ENCODE data around the gene NRXN3. TPM values are rescaled to one million over a fixed set of nuclear protein-coding genes. Genes with fewer than 3 reads are reported as not detected.

Gene NRXN3
- total RNA-seq, 1 donor from 2014 or later: 8.7 TPM

DNA sequence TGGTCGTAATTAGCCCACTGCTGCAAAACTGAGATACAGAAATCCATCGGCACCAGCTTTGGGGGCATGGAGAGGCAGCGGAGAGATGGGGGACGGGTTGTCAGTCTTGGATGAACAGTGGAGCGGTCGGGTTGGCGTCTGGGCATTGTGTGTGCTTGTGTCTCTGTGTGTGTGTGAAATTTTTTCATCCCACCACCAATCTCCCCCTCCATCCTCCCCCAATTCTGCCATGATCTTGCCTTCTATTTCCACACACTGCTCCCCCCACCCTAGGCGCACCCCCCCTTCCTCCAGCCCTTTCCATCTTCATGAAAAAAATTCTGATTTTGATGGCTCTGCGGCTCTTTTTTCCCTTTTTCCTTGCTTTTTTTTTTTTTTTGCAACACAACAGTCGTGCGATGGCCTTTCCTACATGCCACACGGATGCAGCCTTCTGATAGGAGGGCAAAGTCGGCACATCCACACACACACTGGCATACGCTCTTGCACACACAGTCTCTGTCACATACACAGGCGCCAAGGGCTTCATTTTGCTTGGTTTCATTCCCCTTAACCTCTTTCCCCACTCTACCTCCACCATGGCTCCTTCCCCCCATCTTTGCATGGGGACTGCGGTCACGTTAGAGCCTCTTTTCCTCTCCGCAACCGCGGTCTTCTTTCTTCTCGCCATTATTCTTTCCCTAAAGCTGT is 3.3 kb downstream of the NRXN3 start:
- DNase-seq (ENCODE audit: low spot score): no peak

- no peak for DNase-seq (ENCODE audit: low spot score)
These were observed 5.2 kb downstream of the NRXN3 start for GRCh38 chr14:78175412-78175811.

GRCh38 chr14:78178071-78178470 is 7.9 kb downstream of the NRXN3 start:
- no peak for DNase-seq (ENCODE audit: low spot score)

DNA sequence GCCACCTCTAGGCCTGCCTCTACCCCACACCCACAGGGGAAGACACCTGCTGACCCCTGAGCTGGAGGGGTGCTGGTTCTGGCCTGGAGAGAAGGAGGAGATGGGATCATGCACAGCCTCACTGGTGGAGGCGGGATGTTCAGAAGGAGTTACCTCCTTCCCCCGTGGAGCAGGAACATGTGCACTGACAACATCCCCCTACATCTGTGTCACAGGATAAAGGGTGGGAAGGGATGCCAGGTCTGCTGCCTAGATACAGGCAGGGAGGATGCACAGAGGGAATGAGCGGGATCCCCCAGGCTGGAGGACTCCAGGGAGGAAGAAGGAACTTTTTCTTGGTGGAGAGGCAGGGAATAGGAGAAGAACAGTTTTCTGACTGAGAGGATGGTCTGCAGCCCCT is 8.8 kb downstream of the NRXN3 start:
- DNase-seq (ENCODE audit: low spot score): no peak

DNA sequence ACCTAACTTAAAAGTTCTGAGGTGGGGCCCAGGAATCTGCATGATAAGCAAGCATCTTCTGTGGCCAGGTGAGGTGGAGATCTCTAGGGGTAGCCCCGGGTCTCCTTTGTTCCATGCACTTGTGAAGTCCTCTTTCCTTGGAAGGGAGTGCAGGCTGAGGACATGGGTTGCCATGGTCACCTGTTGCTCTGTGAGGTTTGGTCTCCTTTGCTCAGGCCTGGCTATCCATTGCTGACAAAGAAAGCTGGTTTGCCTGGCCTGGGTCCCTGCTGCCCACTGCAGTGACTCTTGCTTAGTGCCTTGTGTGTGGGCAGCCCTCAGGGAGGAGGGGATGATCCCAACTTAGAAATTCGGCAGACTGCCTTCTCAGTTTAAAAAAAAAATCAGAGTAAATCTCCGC is 11.1 kb downstream of the NRXN3 start:
- DNase-seq (ENCODE audit: low spot score): no peak

DNA sequence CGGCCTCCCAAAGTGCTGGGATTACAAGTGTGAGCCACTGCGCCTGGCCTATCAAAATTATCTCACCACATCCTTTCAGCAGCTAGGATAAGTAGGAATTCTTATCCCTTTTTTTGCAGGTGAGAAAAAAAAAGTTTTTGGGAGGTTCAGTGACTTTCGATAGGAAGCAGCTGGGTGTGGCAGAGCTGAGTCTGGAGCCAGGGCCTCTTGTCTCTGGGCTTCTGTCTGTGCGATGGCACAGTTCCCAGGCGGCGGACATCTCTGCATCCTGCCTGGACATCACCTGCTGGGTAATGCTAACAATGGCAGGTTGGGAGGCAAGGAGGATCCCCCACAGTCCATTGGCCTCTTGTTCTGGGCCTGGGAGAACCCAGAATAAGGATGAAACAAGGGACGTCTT is 12.5 kb downstream of the NRXN3 start:
- no peak for DNase-seq (ENCODE audit: low spot score)

DNA sequence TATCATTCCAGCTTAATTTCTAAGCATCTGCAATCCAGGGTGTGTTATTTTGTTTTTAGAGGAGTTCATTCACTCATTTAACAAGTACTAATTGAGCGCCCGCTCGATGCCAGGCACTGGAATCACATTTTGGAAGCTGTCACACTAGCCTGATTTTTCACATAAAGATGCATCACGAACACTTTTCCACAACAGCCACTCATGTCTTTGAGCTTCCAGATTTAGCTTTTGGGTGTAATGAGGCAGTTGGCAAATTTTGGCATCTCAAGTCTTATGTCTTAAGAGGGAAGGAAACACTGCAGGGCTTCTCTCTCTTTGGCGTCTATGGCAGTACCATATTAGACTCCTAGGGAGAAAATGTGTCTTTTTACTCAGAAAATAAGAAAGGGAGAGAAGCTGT is 14.0 kb downstream of the NRXN3 start:
- DNase-seq (ENCODE audit: low spot score): no peak

DNA sequence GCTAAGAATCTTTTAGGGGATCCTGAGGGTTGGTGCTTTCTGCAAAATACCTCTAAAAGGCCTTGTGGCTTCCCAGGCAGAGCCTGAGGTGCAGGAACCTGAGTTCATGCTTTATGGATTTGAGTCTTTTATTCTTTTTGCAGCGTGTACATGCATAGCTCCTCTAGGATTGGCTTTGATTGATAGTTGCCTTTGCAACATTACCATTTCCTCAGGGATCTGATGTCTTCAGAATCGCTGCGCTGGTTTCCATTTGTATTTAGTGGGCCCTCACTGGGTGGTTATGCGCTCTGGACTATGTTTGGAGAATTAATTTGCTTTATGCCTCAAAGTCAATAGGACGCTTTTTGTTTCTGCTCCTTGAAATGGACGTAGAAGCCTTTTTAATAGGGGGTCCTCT is 16.1 kb downstream of the NRXN3 start:
- DNase-seq (ENCODE audit: low spot score): no peak

- no peak for DNase-seq (ENCODE audit: low spot score)
These were observed 18.7 kb downstream of the NRXN3 start for GRCh38 chr14:78188882-78189281.

- no peak for DNase-seq (ENCODE audit: low spot score)
These were observed 25.3 kb downstream of the NRXN3 start for GRCh38 chr14:78195431-78195830.

DNA sequence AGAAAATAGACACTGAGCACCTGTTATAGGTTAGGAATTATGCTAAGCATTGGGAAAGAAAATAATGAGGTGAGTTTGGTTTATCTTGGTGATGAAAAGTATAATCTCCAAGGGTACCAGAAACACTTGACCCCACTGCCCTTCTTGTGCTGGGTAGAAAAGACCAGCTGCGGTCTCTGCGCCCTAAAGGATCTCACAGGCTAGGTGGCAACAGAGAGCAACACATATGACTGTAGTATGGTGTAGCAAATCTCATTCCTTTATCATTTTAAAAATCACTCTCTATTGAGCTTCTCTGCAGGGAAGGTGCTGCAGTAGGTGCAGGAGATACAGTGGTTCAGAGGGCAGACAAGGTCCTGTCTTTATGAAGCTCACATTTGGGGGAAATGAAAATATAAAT is 26.1 kb downstream of the NRXN3 start:
- no peak for DNase-seq (ENCODE audit: low spot score)

- no peak for DNase-seq (ENCODE audit: low spot score)
These were observed 26.9 kb downstream of the NRXN3 start for GRCh38 chr14:78197051-78197450.

DNA sequence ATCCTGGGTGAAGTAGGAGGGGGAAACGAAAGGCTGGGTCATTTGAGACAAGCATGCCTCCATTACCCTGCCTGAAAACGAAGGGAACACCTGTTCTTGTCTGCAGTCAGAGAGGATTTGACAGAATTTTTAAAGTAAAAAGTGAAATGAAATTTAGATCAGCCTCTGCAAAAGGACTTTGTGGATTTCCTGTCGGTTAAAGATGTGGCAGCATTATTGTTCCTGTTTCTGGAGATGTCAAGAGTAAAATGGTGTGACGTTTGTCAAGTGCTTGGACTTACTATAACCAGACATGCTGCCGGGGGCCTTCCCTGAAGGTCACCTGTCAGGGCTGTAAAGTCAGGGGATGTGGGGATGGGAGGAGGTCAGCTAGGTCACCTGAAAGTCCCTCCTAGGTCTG is 32.0 kb downstream of the NRXN3 start:
- DNase-seq (ENCODE audit: low spot score): no peak

- DNase-seq (ENCODE audit: low spot score): no peak
These were observed 32.8 kb downstream of the NRXN3 start for GRCh38 chr14:78202976-78203375.

GRCh38 chr14:78207414-78207813 is 37.2 kb downstream of the NRXN3 start:
- no peak for DNase-seq (ENCODE audit: low spot score)

- no peak for DNase-seq (ENCODE audit: low spot score)
These were observed 50.1 kb downstream of the NRXN3 start for GRCh38 chr14:78220273-78220672.

- DNase-seq (ENCODE audit: low spot score): no peak
These were observed 52.6 kb downstream of the NRXN3 start for GRCh38 chr14:78222746-78223145.

- DNase-seq (ENCODE audit: low spot score): no peak
These were observed 57.3 kb downstream of the NRXN3 start for GRCh38 chr14:78227248-78228077.

DNA sequence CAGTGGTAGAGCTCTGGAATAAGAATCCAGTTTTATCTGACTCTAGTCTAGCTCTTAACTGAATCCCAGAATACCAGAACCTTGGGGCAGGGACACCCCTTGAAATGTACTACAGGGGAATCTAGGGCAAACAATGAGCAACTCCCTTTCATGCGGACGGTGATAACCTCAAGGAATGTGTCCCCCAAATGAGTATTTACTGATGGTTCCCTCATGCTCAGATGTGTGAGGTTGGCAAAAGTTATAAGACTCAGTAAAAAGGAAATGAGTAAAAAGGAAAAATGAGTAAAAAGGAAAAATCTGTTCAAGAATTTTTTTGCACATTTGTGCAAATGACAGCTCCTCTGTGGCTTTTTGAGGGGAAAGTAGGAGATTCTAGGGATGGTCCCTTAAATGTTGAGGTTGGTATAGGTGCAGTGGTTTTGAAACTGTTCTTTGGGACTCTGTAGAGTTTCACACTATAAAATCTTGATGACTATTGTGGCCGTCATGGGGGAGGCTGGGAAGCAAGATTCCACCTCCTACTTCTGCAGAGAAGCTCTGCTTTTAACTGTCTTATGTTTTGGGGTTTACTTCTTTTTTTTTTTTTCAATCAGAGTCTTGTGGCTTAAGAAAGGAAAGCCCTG is 58.6 kb downstream of the NRXN3 start:
- no peak for DNase-seq (ENCODE audit: low spot score)

DNA sequence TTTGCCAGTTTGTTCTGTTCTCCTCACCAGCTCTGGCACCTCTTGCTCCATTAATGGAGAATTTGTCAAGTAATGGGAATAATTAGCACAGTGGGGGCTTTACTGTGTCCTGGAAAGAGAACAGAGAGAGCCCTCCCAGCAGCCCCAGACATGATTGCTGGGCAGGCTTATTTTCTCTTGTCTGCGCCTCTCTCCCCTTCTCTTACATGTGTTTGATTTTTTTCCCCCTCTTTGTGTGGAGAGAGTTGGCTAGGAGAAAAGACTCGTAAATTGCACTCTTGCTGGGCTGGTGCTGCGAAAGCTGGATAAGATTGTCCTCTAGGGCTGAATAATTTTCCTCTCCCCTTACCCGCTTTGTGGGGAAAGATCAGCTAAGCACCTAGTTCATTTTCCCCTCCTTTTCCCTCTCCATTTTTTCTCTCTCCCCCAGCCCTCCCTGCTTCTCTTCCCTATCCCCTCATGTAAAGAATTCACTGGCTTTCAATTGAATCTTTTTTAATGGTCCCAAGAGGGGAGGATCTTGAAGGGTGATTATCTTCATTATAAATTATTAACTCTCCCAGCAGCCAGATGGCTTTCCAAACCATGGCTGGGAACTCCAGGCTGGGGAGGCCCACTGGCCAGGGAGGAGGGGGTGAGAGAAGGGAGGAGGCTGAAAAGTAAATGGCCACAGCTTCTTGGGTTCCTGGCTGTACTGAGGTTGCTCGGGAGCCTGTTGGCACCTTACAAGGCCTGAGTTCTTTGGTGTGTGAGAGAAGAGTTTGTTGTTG is 62.2 kb downstream of the NRXN3 start:
- DNase-seq (ENCODE audit: low spot score): no peak

GRCh38 chr14:78238141-78238540 is 68.0 kb downstream of the NRXN3 start:
- DNase-seq (ENCODE audit: low spot score): no peak

DNA sequence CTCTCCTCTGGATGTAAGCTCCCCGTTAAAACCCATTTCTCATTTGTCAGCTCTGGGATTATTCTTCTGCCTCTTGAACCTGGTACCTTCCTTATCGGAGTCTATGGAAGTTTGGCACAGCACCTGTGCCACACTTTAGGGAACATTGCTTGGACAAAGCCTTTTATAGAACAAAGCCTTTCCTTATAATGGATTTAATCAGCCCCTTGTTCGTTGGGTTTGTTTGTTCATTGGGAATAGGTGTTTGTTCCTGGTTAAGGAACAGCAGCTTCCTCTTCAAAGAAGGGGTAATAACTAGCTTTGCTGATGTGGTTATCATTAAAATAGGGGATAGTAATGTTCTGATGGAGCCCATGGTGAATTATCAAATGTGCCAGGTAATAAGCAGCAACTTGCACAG is 70.4 kb downstream of the NRXN3 start:
- no peak for DNase-seq (ENCODE audit: low spot score)
